ENCODE results near the gene S1PR4.
"Not testable (repeated sequence)": the region's sequence is repeated elsewhere in the genome, so short reads cannot be mapped to it uniquely, and the experiment has no call there.

Gene S1PR4

GRCh38 chr19:3153286-3154230 lies 25.0 kb upstream of the S1PR4 start:
- DNase-seq, result no peak

GRCh38 chr19:3154447-3154846 lies 24.1 kb upstream of the S1PR4 start:
- not testable (repeated sequence) for DNase-seq

GRCh38 chr19:3154957-3155736 lies 23.4 kb upstream of the S1PR4 start:
- peak; percentile 60 for DNase-seq

- no peak for DNase-seq
Observed at GRCh38 chr19:3157096-3157845, 21.3 kb upstream of the S1PR4 start.

GRCh38 chr19:3159565-3159964 lies 19.0 kb upstream of the S1PR4 start:
- no peak for DNase-seq

GRCh38 chr19:3160219-3160618 lies 18.4 kb upstream of the S1PR4 start:
- no peak for DNase-seq

DNA sequence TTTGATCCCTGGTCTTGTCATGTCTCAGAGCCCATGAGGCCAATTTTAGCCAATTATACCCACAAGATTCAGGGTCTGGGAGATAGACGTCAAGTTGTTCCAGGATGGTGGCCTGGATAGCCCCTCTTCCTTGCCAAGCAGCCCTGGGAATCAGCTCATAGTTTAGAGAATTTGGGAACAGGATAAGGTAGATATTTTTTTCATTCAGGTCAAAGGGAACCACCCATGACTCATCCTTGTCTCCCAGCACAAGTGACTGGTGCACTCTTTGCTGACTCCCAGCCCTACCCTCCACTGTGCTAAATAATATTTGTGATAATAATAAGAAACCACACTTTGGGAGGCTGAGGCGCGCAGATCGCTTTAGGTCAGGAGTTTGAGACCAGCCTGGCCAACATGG lies 17.1 kb upstream of the S1PR4 start:
- no peak for DNase-seq

GRCh38 chr19:3162418-3163229 lies 15.9 kb upstream of the S1PR4 start:
- no peak for DNase-seq

DNA sequence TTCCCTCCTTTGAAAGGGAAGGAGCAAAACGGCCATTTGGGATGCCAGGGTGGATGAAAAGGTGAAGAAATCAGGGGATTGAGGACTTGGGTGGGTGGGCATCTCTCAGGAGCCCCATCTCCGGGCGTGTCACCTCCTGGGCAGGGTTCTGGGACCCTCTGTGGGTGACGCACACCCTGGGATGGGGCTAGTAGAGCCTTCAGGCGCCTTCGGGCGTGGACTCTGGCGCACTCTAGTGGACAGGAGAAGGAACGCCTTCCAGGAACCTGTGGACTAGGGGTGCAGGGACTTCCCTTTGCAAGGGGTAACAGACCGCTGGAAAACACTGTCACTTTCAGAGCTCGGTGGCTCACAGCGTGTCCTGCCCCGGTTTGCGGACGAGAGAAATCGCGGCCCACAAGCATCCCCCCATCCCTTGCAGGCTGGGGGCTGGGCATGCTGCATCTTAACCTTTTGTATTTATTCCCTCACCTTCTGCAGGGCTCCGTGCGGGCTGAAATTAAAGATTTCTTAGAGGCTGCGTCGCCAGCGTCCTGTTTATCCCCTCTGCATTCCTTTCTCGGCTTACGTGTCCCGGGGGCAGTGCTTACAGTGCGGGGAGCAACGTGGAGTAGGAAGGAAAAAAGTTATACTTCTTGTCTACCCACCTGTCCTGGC lies 15.2 kb upstream of the S1PR4 start:
- DNase-seq, result peak; percentile 58

GRCh38 chr19:3163943-3164342 lies 14.6 kb upstream of the S1PR4 start:
- no peak for DNase-seq

- no peak for DNase-seq
Observed at GRCh38 chr19:3167533-3168272, 10.9 kb upstream of the S1PR4 start.

GRCh38 chr19:3171894-3172672 lies 6.5 kb upstream of the S1PR4 start:
- DNase-seq, result no peak

DNA sequence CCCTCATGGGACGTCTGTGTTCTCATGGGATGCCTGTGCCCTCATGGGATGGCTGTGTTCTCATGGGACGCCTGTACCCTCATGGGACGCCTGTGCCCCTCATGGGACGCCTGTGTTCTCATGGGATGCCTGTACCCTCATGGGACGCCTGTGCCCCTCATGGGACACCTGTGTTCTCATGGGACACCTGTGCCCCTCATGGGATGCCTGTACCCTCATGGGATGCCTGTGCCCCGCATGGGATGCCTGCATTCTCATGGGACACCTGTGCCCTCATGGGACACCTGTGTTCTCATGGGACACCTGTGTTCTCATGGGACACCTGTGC lies 5.9 kb upstream of the S1PR4 start:
- DNase-seq, result not testable (repeated sequence)

DNA sequence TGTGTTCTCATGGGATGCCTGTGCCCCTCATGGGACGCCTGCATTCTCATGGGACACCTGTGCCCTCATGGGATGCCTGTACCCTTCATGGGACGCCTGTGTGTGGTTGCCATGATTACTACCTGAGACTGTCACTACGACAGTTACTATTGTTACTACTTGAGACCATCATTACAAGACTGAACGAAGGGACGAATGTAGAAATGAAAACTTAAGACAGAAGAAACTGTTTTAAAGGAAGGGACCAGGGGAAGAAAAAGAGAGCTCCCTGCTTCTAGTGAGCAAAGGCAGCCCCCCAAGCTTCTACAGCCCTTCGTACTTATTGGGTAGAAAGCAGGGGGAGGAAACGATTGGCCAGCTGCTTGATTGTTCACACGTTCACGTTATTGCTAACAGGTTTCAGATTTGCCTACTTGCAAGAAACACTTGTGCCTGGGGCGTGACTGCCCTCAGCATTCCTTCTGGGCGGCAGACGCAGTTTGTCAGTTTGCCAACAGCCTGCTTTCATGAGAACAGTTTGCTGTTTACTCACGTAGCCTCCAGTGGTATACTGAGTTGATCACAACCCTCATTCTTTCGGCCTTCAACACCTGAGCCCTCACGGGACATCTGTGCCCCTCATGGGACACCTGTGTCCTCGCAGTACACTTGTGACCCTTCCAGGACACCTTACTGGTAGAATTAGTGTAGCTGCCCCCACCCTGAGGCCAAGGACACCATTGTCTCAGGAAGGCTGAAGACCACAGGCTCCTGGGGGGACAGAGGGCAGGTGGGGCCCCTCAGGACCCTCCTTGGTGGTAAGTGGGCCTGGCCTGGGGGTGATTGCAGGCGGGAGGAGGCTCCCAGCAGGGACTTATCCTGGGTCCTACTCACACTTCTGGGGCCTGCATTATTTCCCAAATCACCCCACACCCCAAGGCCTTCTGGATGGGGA lies 2.5 kb upstream of the S1PR4 start:
- DNase-seq, result no peak

GRCh38 chr19:3176715-3177501 lies 1.7 kb upstream of the S1PR4 start:
- peak; percentile 28 for DNase-seq

DNA sequence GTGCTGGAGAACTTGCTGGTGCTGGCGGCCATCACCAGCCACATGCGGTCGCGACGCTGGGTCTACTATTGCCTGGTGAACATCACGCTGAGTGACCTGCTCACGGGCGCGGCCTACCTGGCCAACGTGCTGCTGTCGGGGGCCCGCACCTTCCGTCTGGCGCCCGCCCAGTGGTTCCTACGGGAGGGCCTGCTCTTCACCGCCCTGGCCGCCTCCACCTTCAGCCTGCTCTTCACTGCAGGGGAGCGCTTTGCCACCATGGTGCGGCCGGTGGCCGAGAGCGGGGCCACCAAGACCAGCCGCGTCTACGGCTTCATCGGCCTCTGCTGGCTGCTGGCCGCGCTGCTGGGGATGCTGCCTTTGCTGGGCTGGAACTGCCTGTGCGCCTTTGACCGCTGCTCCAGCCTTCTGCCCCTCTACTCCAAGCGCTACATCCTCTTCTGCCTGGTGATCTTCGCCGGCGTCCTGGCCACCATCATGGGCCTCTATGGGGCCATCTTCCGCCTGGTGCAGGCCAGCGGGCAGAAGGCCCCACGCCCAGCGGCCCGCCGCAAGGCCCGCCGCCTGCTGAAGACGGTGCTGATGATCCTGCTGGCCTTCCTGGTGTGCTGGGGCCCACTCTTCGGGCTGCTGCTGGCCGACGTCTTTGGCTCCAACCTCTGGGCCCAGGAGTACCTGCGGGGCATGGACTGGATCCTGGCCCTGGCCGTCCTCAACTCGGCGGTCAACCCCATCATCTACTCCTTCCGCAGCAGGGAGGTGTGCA lies 587 bp downstream of the S1PR4 start:
- DNase-seq, result no peak

GRCh38 chr19:3179739-3180293 lies 1.2 kb downstream of the S1PR4 start:
- no peak for DNase-seq

Data from effector CD8-positive, alpha-beta T cell (primary cell).